Measurements from ENCODE around the gene CACNA1F. TPM values are rescaled to one million over a fixed set of nuclear protein-coding genes. Genes with fewer than 3 reads are reported as not detected.
A peak's percentile ranks its signal among the peaks of the same experiment; 100 is the strongest.

CACNA1F gene
- total and polyA plus RNA-seq, 9 of the 15 experiments (the other 6 are each of a cell fraction or from before 2014, with no cell fraction given), result under 0.01 to 0.41 (median 0.03) TPM; not detected in 3

DNA sequence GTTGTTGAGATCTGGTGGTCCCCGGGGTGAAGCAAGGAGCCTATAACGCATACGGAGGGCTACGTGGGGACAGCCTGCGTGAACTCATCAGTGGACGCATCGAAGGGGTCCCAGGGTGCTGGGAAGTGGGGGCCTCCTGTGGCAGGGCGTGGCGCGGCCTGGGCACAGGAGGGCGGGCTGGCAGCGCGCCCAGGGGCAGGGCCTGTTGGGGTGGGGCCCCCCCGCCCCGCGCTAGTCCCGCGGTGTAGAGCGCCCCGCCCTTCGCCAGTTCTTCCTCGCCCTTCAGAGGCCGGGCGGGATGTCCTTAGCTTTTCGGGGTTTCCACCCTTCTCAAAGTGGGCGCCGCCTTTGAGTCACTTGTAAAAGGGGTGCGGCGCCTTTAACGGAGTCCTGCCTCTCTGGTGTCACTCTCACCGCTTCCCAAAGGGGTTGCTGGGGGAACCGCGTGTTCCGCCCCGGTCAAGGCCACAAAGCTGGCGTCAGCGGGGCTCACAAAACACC lies 60.8 kb downstream of the CACNA1F start (continued):
- no peak for TF ChIP-seq FOXK2 (conservative IDR thresholded peaks at IDR 0.05 in 1 of 2, IDR thresholded peaks at IDR 0.05 in 1 of 2; ENCODE audit: low read depth in 2 of 2)
- TF ChIP-seq RFX1 (IDR thresholded peaks at IDR 0.05), result peak; percentile 72
- no peak for TF ChIP-seq CCAR2 (IDR thresholded peaks at IDR 0.05; ENCODE audit: low read depth, low read length)
- no peak for TF ChIP-seq DDX20 (tag; IDR thresholded peaks at IDR 0.05; ENCODE audit: low read depth)
- no peak for TF ChIP-seq CBFA2T3 (IDR thresholded peaks at IDR 0.05)
- no peak for TF ChIP-seq STAT5B (CRISPR knock-in tag; IDR thresholded peaks at IDR 0.05)
- TF ChIP-seq, protein P1, sequence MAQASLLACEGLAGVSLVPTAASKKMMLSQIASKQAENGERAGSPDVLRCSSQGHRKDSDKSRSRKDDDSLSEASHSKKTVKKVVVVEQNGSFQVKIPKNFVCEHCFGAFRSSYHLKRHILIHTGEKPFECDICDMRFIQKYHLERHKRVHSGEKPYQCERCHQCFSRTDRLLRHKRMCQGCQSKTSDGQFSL (CRISPR knock-in tag; IDR thresholded peaks at IDR 0.05), result peak; percentile 47; the same call in 1 of the 2 replicates
- TF ChIP-seq, protein P1 (tag; IDR thresholded peaks at IDR 0.05), result no peak
- TF ChIP-seq CBX8 (IDR thresholded peaks at IDR 0.05; ENCODE audit: borderline replicate concordance, extremely low read depth, low read depth, low read length, poor library complexity, severe bottlenecking), result no peak
- TF ChIP-seq, protein P2, sequence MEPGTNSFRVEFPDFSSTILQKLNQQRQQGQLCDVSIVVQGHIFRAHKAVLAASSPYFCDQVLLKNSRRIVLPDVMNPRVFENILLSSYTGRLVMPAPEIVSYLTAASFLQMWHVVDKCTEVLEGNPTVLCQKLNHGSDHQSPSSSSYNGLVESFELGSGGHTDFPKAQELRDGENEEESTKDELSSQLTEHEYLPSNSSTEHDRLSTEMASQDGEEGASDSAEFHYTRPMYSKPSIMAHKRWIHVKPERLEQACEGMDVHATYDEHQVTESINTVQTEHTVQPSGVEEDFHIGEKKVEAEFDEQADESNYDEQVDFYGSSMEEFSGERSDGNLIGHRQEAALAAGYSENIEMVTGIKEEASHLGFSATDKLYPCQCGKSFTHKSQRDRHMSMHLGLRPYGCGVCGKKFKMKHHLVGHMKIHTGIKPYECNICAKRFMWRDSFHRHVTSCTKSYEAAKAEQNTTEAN (CRISPR knock-in tag; IDR thresholded peaks at IDR 0.05), result no peak
- peak; percentile 11 for TF ChIP-seq FIP1L1 (IDR thresholded peaks at IDR 0.05; ENCODE audit: low read depth, low read length, poor library complexity, severe bottlenecking)
- peak; percentile 89 for TF ChIP-seq NFIC (IDR thresholded peaks at IDR 0.05)
- no peak for TF ChIP-seq SREBF1 (IDR thresholded peaks at IDR 0.05; ENCODE audit: borderline replicate concordance, low read depth, low read length)
- TF ChIP-seq, protein P3, sequence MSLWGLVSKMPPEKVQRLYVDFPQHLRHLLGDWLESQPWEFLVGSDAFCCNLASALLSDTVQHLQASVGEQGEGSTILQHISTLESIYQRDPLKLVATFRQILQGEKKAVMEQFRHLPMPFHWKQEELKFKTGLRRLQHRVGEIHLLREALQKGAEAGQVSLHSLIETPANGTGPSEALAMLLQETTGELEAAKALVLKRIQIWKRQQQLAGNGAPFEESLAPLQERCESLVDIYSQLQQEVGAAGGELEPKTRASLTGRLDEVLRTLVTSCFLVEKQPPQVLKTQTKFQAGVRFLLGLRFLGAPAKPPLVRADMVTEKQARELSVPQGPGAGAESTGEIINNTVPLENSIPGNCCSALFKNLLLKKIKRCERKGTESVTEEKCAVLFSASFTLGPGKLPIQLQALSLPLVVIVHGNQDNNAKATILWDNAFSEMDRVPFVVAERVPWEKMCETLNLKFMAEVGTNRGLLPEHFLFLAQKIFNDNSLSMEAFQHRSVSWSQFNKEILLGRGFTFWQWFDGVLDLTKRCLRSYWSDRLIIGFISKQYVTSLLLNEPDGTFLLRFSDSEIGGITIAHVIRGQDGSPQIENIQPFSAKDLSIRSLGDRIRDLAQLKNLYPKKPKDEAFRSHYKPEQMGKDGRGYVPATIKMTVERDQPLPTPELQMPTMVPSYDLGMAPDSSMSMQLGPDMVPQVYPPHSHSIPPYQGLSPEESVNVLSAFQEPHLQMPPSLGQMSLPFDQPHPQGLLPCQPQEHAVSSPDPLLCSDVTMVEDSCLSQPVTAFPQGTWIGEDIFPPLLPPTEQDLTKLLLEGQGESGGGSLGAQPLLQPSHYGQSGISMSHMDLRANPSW (CRISPR knock-in tag; IDR thresholded peaks at IDR 0.05), result no peak
- TF ChIP-seq, protein P4, sequence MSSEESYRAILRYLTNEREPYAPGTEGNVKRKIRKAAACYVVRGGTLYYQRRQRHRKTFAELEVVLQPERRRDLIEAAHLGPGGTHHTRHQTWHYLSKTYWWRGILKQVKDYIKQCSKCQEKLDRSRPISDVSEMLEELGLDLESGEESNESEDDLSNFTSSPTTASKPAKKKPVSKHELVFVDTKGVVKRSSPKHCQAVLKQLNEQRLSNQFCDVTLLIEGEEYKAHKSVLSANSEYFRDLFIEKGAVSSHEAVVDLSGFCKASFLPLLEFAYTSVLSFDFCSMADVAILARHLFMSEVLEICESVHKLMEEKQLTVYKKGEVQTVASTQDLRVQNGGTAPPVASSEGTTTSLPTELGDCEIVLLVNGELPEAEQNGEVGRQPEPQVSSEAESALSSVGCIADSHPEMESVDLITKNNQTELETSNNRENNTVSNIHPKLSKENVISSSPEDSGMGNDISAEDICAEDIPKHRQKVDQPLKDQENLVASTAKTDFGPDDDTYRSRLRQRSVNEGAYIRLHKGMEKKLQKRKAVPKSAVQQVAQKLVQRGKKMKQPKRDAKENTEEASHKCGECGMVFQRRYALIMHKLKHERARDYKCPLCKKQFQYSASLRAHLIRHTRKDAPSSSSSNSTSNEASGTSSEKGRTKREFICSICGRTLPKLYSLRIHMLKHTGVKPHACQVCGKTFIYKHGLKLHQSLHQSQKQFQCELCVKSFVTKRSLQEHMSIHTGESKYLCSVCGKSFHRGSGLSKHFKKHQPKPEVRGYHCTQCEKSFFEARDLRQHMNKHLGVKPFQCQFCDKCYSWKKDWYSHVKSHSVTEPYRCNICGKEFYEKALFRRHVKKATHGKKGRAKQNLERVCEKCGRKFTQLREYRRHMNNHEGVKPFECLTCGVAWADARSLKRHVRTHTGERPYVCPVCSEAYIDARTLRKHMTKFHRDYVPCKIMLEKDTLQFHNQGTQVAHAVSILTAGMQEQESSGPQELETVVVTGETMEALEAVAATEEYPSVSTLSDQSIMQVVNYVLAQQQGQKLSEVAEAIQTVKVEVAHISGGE (CRISPR knock-in tag; IDR thresholded peaks at IDR 0.05), result 0 out of 6 replicates have a peak, but pooled peaks of 1 of the 3 experiments have one; percentile 12
- TF ChIP-seq CAMTA2 (CRISPR knock-in tag; conservative IDR thresholded peaks at IDR 0.05), result no peak
- TF ChIP-seq MAFG (tag; conservative IDR thresholded peaks at IDR 0.05), result no peak
- peak; percentile 79 for TF ChIP-seq RBFOX2 (IDR thresholded peaks at IDR 0.05; ENCODE audit: low read depth, low read length)
- TF ChIP-seq HCFC1 (IDR thresholded peaks at IDR 0.05; ENCODE audit: low read depth, low read length), result no peak
